Measurements from ENCODE around the gene SESN1.

SESN1 gene

GRCh38 chr6:108993876-108994275 is 100.8 kb downstream of the SESN1 start:
- H3K27me3 ChIP-seq (ENCODE audit: control insufficient read depth, insufficient read depth, low read length), result no peaks in the 10 kb centered on the region

DNA sequence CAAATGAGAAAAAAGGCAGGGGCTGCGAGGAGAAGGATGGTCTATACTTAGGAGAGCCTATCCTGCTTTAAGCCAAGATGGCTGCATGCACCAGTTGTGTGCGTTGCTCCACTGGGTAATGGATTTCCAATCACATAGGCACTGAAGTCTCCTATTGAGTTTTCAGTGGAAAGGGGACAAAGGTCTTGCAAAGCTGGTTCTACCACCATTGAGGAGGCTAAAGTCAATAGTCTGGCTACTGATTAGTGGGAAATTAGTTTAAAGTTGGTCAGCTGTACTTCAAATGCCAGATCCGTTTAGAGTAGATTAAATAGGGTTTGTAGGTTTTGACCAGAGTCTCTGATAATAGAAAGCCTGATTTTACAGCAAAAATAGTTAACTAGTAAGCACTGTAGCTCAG is 104.9 kb downstream of the SESN1 start:
- Histone ChIP-seq H3K27ac (no peak overlapping the region), H3K4me2 (ENCODE audit: low read length) (no peak overlapping the region), H2AFZ (no peak overlapping the region), H3K9me3 (ENCODE audit: control insufficient read depth, low read length) (no peaks in the 10 kb centered on the region), H3K4me3 (ENCODE audit: low read depth, low read length) (no peak overlapping the region), H3K36me3 (ENCODE audit: control insufficient read depth, insufficient read depth, low read length) (no peaks in the 10 kb centered on the region), H3K27me3 (ENCODE audit: control insufficient read depth, insufficient read depth, low read length) (no peaks in the 10 kb centered on the region), H3K4me1 (no peaks in the 10 kb centered on the region), H3K9ac (no peak overlapping the region), H3K79me2 (no peaks in the 10 kb centered on the region)
- no peak for TF ChIP-seq CTCF (IDR thresholded peaks at IDR 0.05)

More at GRCh38 chr6:108993876-108994275, 100.8 kb downstream of the SESN1 start:
- no peak overlapping the region for H3K9ac ChIP-seq
- H3K4me1 ChIP-seq, result peaks cover 3% of the 10 kb centered on the region
- H3K79me2 ChIP-seq, result no peaks in the 10 kb centered on the region
- H3K4me3 ChIP-seq (ENCODE audit: low read depth, low read length), result no peak overlapping the region
- H3K36me3 ChIP-seq (ENCODE audit: control insufficient read depth, insufficient read depth, low read length), result no peaks in the 10 kb centered on the region
- no peak overlapping the region for H3K27ac ChIP-seq
- TF ChIP-seq CTCF (IDR thresholded peaks at IDR 0.05), result no peak
- H2AFZ ChIP-seq, result no peak overlapping the region
- H3K9me3 ChIP-seq (ENCODE audit: control insufficient read depth, low read length), result no peaks in the 10 kb centered on the region
- H3K4me2 ChIP-seq (ENCODE audit: low read length), result no peak overlapping the region

DNA sequence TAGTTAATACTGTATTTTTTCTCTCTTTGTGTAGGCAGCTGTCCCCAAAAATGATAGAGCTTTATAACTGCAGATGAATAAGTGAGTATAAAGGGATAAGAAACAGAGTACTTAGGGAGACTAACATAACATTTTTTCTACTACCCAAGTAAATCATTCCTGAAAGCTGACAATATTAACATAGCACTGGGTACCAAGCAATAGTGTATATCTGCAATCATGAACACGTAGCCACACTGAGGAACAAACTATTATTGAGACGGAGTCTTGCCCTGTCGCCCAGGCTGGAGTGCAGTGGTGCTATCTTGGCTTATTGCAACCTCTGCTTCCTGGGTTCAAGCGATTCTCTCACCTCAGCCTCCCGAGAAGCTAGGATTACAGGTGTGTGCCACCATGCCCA is 105.9 kb downstream of the SESN1 start:
- H3K27me3 ChIP-seq (ENCODE audit: control insufficient read depth, insufficient read depth, low read length), result no peaks in the 10 kb centered on the region
- no peak overlapping the region for H3K4me2 ChIP-seq (ENCODE audit: low read length)
- H3K4me1 ChIP-seq, result no peaks in the 10 kb centered on the region
- H3K36me3 ChIP-seq (ENCODE audit: control insufficient read depth, insufficient read depth, low read length), result no peaks in the 10 kb centered on the region
- TF ChIP-seq CTCF (IDR thresholded peaks at IDR 0.05), result no peak
- H3K9me3 ChIP-seq (ENCODE audit: control insufficient read depth, low read length), result no peaks in the 10 kb centered on the region
- no peak overlapping the region for H3K9ac ChIP-seq
- no peak overlapping the region for H3K4me3 ChIP-seq (ENCODE audit: low read depth, low read length)
- no peak overlapping the region for H3K27ac ChIP-seq
- no peak overlapping the region for H2AFZ ChIP-seq
- no peaks in the 10 kb centered on the region for H3K79me2 ChIP-seq

DNA sequence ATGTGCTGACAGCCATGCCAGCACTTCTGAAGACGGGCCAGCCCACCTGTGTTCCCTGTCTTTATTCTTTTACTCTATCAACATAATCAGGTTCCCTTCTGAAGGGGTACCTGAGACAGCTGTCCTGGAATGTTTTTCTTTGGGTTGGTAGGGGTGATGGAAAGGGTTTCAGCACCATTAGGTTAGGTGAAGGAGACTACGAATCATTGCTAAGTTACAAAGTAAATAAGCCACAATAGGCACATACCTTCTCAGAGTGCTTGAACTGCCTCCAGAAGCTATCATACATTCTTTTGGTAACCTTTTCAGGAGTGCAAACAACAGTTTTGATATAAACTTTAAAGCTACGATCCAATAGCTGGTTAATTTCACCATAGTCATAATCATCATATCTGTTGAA is 106.3 kb downstream of the SESN1 start:
- H3K4me3 ChIP-seq (ENCODE audit: low read depth, low read length), result no peak overlapping the region
- H3K9ac ChIP-seq, result no peak overlapping the region
- H3K9me3 ChIP-seq (ENCODE audit: control insufficient read depth, low read length), result no peaks in the 10 kb centered on the region
- no peaks in the 10 kb centered on the region for H3K79me2 ChIP-seq
- no peak for TF ChIP-seq CTCF (IDR thresholded peaks at IDR 0.05)
- no peak overlapping the region for H3K4me2 ChIP-seq (ENCODE audit: low read length)
- H2AFZ ChIP-seq, result no peak overlapping the region
- no peaks in the 10 kb centered on the region for H3K4me1 ChIP-seq
- no peak overlapping the region for H3K27ac ChIP-seq
- no peaks in the 10 kb centered on the region for H3K36me3 ChIP-seq (ENCODE audit: control insufficient read depth, insufficient read depth, low read length)
- H3K27me3 ChIP-seq (ENCODE audit: control insufficient read depth, insufficient read depth, low read length), result no peaks in the 10 kb centered on the region

DNA sequence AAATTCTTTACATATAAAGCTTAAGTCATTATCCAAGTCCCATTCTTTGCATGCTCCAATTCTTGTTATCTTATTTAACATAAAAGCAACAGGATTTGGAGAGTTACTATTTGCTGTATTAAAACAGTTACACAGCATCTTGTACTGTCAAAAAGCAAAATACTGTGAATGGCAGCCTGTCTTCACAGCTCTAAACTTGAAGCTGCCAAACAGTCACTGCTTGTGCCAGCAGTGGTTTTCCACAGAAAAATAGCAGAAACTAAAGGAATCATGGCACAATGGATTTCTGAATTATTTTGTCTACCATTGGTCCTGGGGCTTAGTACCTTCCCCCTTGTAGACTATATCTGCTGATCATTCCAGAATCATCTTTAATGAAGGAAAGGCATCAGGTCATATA is 107.5 kb downstream of the SESN1 start:
- no peaks in the 10 kb centered on the region for H3K9me3 ChIP-seq (ENCODE audit: control insufficient read depth, low read length)
- H3K4me1 ChIP-seq, result no peaks in the 10 kb centered on the region
- TF ChIP-seq CTCF (IDR thresholded peaks at IDR 0.05), result no peak
- no peak overlapping the region for H2AFZ ChIP-seq
- no peaks in the 10 kb centered on the region for H3K36me3 ChIP-seq (ENCODE audit: control insufficient read depth, insufficient read depth, low read length)
- no peaks in the 10 kb centered on the region for H3K27me3 ChIP-seq (ENCODE audit: control insufficient read depth, insufficient read depth, low read length)
- H3K4me3 ChIP-seq (ENCODE audit: low read depth, low read length), result no peak overlapping the region
- no peak overlapping the region for H3K9ac ChIP-seq
- H3K4me2 ChIP-seq (ENCODE audit: low read length), result no peak overlapping the region
- no peaks in the 10 kb centered on the region for H3K79me2 ChIP-seq
- no peak overlapping the region for H3K27ac ChIP-seq

All from parathyroid adenoma (tissue), 2 donors.